ENCODE results near the gene ADGRE3.

ADGRE3 gene

GRCh38 chr19:14674764-14675163 is at the start of gene ADGRE3:
ADGRE3 (minus strand) TSS chr19:14674844; CDS start chr19:14674770, 74 bp downstream.
- no peaks in the 10 kb centered on the region for H4K20me1 ChIP-seq (ENCODE audit: insufficient read depth, low read length)
- no peaks in the 10 kb centered on the region for H3K9me2 ChIP-seq (ENCODE audit: low read depth, low read length)
- no peak within 1 kb of the TSS for H3K27ac ChIP-seq (ENCODE audit: low read depth, low read length, poor library complexity, severe bottlenecking)
- no peak within 1 kb of the TSS for H3K4me2 ChIP-seq (ENCODE audit: low read length)
- no peak within 1 kb of the TSS for H2AFZ ChIP-seq (ENCODE audit: low read length)
- H3F3A ChIP-seq (ENCODE audit: insufficient read depth, low read length), result no peaks in the 10 kb centered on the region
- H3K79me2 ChIP-seq (ENCODE audit: insufficient read depth, low read length), result no peaks in the 10 kb centered on the region
- no peak within 1 kb of the TSS for H3K9ac ChIP-seq (ENCODE audit: low read length)
- H3K4me3 ChIP-seq (ENCODE audit: low read depth, low read length, poor library complexity, severe bottlenecking), result no peak within 1 kb of the TSS
- H3K9me3 ChIP-seq (ENCODE audit: low read length), result no peaks in the 10 kb centered on the region
- H3K4me1 ChIP-seq (ENCODE audit: insufficient read depth, low read length, severe bottlenecking), result no peaks in the 10 kb centered on the region
- H3K27me3 ChIP-seq (ENCODE audit: insufficient read depth, low read length), result peaks cover 11% of the 10 kb centered on the region; the same call in 1 of the 2 replicates
- TF ChIP-seq EZH2 (IDR thresholded peaks at IDR 0.05; ENCODE audit: borderline replicate concordance, low read length) (no peak), CTCF (IDR thresholded peaks at IDR 0.05; ENCODE audit: low read length) (no peak)
- H3K36me3 ChIP-seq (ENCODE audit: insufficient read depth, low read length), result no peaks in the 10 kb centered on the region

- Histone ChIP-seq H3K9ac (ENCODE audit: low read length) (no peak overlapping the region), H3K79me2 (ENCODE audit: insufficient read depth, low read length) (no peaks in the 10 kb centered on the region), H2AFZ (ENCODE audit: low read length) (no peak overlapping the region), H3K4me3 (ENCODE audit: low read depth, low read length, poor library complexity, severe bottlenecking) (no peak overlapping the region), H4K20me1 (ENCODE audit: insufficient read depth, low read length) (no peaks in the 10 kb centered on the region), H3K4me1 (ENCODE audit: insufficient read depth, low read length, severe bottlenecking) (no peaks in the 10 kb centered on the region), H3K4me2 (ENCODE audit: low read length) (no peak overlapping the region), H3K36me3 (ENCODE audit: insufficient read depth, low read length) (peaks cover 20% of the 10 kb centered on the region), H3K27me3 (ENCODE audit: insufficient read depth, low read length) (no peaks in the 10 kb centered on the region; the same call in 1 of the 2 replicates), H3K9me3 (ENCODE audit: low read length) (peaks cover 33% of the 10 kb centered on the region), H3K9me2 (ENCODE audit: low read depth, low read length) (no peaks in the 10 kb centered on the region), H3K27ac (ENCODE audit: low read depth, low read length, poor library complexity, severe bottlenecking) (no peak overlapping the region), H3F3A (ENCODE audit: insufficient read depth, low read length) (no peaks in the 10 kb centered on the region)
- TF ChIP-seq EZH2 (IDR thresholded peaks at IDR 0.05; ENCODE audit: borderline replicate concordance, low read length), result no peak
- TF ChIP-seq CTCF (IDR thresholded peaks at IDR 0.05; ENCODE audit: low read length), result no peak
Observed at GRCh38 chr19:14722127-14722526, 47.5 kb upstream of the ADGRE3 start.

GRCh38 chr19:14719162-14719561 is 44.5 kb upstream of the ADGRE3 start:
- Histone ChIP-seq H2AFZ (ENCODE audit: low read length) (no peak overlapping the region), H3K27ac (ENCODE audit: low read depth, low read length, poor library complexity, severe bottlenecking) (no peak overlapping the region), H3K9ac (ENCODE audit: low read length) (no peak overlapping the region), H4K20me1 (ENCODE audit: insufficient read depth, low read length) (no peaks in the 10 kb centered on the region), H3K4me3 (ENCODE audit: low read depth, low read length, poor library complexity, severe bottlenecking) (no peak overlapping the region), H3K4me1 (ENCODE audit: insufficient read depth, low read length, severe bottlenecking) (no peaks in the 10 kb centered on the region), H3K9me3 (ENCODE audit: low read length) (peaks cover 43% of the 10 kb centered on the region), H3K79me2 (ENCODE audit: insufficient read depth, low read length) (no peaks in the 10 kb centered on the region), H3K36me3 (ENCODE audit: insufficient read depth, low read length) (peaks cover 36% of the 10 kb centered on the region), H3K27me3 (ENCODE audit: insufficient read depth, low read length) (no peaks in the 10 kb centered on the region), H3K4me2 (ENCODE audit: low read length) (no peak overlapping the region), H3F3A (ENCODE audit: insufficient read depth, low read length) (no peaks in the 10 kb centered on the region), H3K9me2 (ENCODE audit: low read depth, low read length) (no peaks in the 10 kb centered on the region)
- no peak for TF ChIP-seq CTCF (IDR thresholded peaks at IDR 0.05; ENCODE audit: low read length)
- TF ChIP-seq EZH2 (IDR thresholded peaks at IDR 0.05; ENCODE audit: borderline replicate concordance, low read length), result no peak

Data from OCI-LY1 (cell line).